Measurements from ENCODE around the gene PKD1. TPM values are rescaled to one million over a fixed set of nuclear protein-coding genes. Genes with fewer than 3 reads are reported as not detected.
"Not testable (repeated sequence)": the region's sequence is repeated elsewhere in the genome, so short reads cannot be mapped to it uniquely, and the experiment has no call there.

The PKD1 gene
- total and polyA plus RNA-seq, 2 experiments from 2014 or later: 35.9 to 60.6 TPM

DNA sequence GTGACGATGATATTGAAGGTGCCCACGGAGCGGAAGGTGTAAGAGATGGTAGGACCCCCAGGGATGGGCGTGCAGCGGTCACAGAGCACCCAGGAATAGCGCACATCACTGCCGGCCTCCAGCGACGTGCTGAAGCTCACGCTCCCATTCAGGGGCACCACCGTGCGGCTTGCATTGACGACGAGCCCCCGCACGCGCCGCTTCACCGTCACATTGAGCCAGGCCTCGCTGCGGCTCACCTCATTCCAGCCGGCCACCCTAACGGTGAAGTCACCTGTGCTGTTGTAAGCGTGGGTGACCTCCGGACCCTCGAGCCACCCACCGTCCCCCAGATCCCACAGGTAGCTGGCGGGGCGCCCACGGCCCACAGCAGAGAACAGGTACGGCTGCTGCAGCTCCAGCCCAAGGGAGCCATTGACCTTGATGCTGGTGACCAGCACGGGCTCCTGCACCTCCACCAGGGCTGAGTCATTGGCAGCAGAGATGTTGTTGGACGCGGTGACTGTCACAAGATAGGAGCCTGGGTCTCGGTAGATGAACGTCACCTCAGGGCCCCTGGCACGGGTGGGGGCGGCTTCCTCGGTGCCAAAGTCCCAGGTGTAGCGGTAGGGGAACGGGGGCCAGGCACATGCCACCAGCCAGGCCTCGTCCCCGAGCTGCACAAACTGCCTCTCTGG is 25.2 kb downstream of the PKD1 start:
- H3K27me3 ChIP-seq; H3K9me3 ChIP-seq (ENCODE audit: low read depth); H3K9me2 ChIP-seq (replicated peaks; ENCODE audit: insufficient read depth); H3K36me3 ChIP-seq (replicated peaks; ENCODE audit: insufficient read depth, low read depth); H3K79me2 ChIP-seq; DNase-seq (ENCODE audit: low spot score); H3K4me1 ChIP-seq (ENCODE audit: insufficient read depth); H3K27ac ChIP-seq; H4K20me1 ChIP-seq (ENCODE audit: insufficient read depth, poor library complexity, severe bottlenecking); H2AFZ ChIP-seq; H3K4me3 ChIP-seq; H3K4me2 ChIP-seq: not testable (repeated sequence)
- 96% methylated on average over 29 of the region's 43 CpGs for WGBS (ENCODE audit: low lambda C conversion rate, missing lambda C conversion rate)

DNA sequence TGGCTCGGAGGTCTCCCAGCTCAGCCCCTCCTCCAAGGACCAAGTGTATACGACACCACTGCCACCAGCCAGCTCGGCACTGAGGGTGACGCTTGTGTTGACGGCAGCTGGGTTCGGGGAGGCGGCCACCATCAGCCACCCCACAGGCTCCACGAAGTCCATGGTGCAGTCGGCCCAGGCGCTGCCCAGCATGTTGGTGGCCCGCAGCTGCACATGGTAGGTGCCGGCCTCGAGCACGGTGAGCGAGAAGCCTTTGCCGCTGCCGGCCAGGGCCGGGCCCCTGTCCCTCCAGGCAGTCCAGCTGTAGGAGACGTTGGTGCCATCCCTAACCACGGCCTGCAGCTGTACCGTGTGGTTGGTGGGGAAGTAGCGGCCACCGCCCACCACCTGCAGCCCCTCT is 25.8 kb downstream of the PKD1 start:
- not testable (repeated sequence) for H3K79me2 ChIP-seq; H4K20me1 ChIP-seq (ENCODE audit: insufficient read depth, poor library complexity, severe bottlenecking); H3K36me3 ChIP-seq (replicated peaks; ENCODE audit: insufficient read depth, low read depth); H2AFZ ChIP-seq; H3K9me2 ChIP-seq (replicated peaks; ENCODE audit: insufficient read depth); H3K4me1 ChIP-seq (ENCODE audit: insufficient read depth); DNase-seq (ENCODE audit: low spot score); H3K9me3 ChIP-seq (ENCODE audit: low read depth); H3K27me3 ChIP-seq; H3K4me3 ChIP-seq; H3K4me2 ChIP-seq; H3K27ac ChIP-seq
- WGBS (ENCODE audit: low lambda C conversion rate, missing lambda C conversion rate): 94% methylated on average over 22 of the region's 23 CpGs

GRCh38 chr16:2109271-2109580 is 26.5 kb downstream of the PKD1 start:
- not testable (repeated sequence) for H3K27ac ChIP-seq; H4K20me1 ChIP-seq (ENCODE audit: insufficient read depth, poor library complexity, severe bottlenecking); H2AFZ ChIP-seq; H3K9me3 ChIP-seq (ENCODE audit: low read depth); H3K36me3 ChIP-seq (replicated peaks; ENCODE audit: insufficient read depth, low read depth); H3K79me2 ChIP-seq; H3K4me3 ChIP-seq; H3K9me2 ChIP-seq (replicated peaks; ENCODE audit: insufficient read depth); DNase-seq (ENCODE audit: low spot score); H3K4me1 ChIP-seq (ENCODE audit: insufficient read depth); H3K27me3 ChIP-seq; H3K4me2 ChIP-seq
- 99% methylated on average over 25 of the region's 25 CpGs for WGBS (ENCODE audit: low lambda C conversion rate, missing lambda C conversion rate)

GRCh38 chr16:2108446-2109270 is 27.0 kb downstream of the PKD1 start:
- H3K27me3 ChIP-seq; H3K36me3 ChIP-seq (replicated peaks; ENCODE audit: insufficient read depth, low read depth); H3K79me2 ChIP-seq; H3K4me2 ChIP-seq; H3K4me1 ChIP-seq (ENCODE audit: insufficient read depth); H3K27ac ChIP-seq; H3K9me3 ChIP-seq (ENCODE audit: low read depth); H3K9me2 ChIP-seq (replicated peaks; ENCODE audit: insufficient read depth); H2AFZ ChIP-seq; DNase-seq (ENCODE audit: low spot score); H4K20me1 ChIP-seq (ENCODE audit: insufficient read depth, poor library complexity, severe bottlenecking); H3K4me3 ChIP-seq: not testable (repeated sequence)
- 99% methylated on average over 54 of the region's 73 CpGs for WGBS (ENCODE audit: low lambda C conversion rate, missing lambda C conversion rate)

DNA sequence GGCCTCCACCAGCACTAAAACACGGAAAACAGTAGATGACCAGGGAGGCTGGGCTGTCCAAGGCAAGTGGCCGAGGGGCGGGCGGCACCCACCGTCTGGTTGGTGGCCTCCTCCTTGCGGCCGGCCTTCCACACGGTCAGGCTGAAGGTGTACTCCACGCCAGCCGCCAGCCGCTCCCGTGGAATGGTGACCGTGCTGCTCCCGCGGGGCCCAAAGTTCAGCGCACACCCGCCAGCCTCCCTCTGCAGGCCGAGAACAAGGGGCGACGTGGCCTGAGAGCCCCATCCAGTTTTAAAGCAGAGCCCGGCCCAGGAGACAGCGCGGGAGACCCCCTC is 27.9 kb downstream of the PKD1 start:
- not testable (repeated sequence) for H3K79me2 ChIP-seq; H3K4me3 ChIP-seq; DNase-seq (ENCODE audit: low spot score); H3K4me1 ChIP-seq (ENCODE audit: insufficient read depth); H3K4me2 ChIP-seq; H3K27ac ChIP-seq; H3K27me3 ChIP-seq; H4K20me1 ChIP-seq (ENCODE audit: insufficient read depth, poor library complexity, severe bottlenecking); H2AFZ ChIP-seq; H3K9me2 ChIP-seq (replicated peaks; ENCODE audit: insufficient read depth); H3K9me3 ChIP-seq (ENCODE audit: low read depth); H3K36me3 ChIP-seq (replicated peaks; ENCODE audit: insufficient read depth, low read depth)
- over 99% methylated on average over 15 of the region's 23 CpGs for WGBS (ENCODE audit: low lambda C conversion rate, missing lambda C conversion rate)

DNA sequence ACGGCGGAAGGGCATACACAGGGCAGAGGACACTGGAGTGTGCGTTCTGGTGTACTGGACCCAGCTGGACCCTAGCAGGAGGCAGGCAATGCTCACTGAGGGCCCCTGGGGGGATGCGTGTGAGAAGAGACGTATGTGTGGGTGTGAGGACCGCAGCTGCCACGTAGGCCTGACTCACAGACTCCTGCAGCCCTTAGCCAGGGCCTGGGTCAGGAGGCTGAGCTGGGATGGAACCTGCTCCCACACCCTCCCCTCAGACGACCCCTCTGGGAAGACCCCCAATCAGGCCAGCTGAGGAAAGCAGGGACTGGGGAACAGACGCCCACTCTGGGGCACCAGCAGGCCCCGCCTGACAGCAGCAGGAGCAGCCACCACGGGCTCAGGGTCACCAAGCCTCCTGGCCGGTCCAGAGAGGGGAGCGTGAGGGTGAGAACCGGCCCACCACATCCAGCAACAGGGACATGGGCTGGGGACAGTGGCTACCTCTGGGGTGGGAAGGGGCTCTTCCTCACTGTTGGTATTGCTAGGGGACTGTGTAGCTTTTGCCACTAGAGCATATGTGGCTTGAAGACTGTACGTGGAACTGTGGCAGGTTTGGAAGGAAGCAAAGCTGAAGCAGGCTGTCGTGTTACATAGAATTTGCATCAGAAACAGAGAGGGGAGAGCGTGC is 28.4 kb downstream of the PKD1 start:
- H3K27ac ChIP-seq; H4K20me1 ChIP-seq (ENCODE audit: insufficient read depth, poor library complexity, severe bottlenecking); H3K36me3 ChIP-seq (replicated peaks; ENCODE audit: insufficient read depth, low read depth); H2AFZ ChIP-seq; H3K9me3 ChIP-seq (ENCODE audit: low read depth); H3K4me2 ChIP-seq; DNase-seq (ENCODE audit: low spot score); H3K9me2 ChIP-seq (replicated peaks; ENCODE audit: insufficient read depth); H3K27me3 ChIP-seq; H3K4me3 ChIP-seq; H3K79me2 ChIP-seq; H3K4me1 ChIP-seq (ENCODE audit: insufficient read depth): not testable (repeated sequence)
- 92% methylated on average over 13 of the region's 17 CpGs for WGBS (ENCODE audit: low lambda C conversion rate, missing lambda C conversion rate)

GRCh38 chr16:2106211-2106610 is 29.5 kb downstream of the PKD1 start:
- H3K36me3 ChIP-seq (replicated peaks; ENCODE audit: insufficient read depth, low read depth); H3K27me3 ChIP-seq; H4K20me1 ChIP-seq (ENCODE audit: insufficient read depth, poor library complexity, severe bottlenecking); H3K9me3 ChIP-seq (ENCODE audit: low read depth); H3K4me3 ChIP-seq; DNase-seq (ENCODE audit: low spot score); H2AFZ ChIP-seq; H3K4me2 ChIP-seq; H3K27ac ChIP-seq; H3K9me2 ChIP-seq (replicated peaks; ENCODE audit: insufficient read depth); H3K79me2 ChIP-seq; H3K4me1 ChIP-seq (ENCODE audit: insufficient read depth): not testable (repeated sequence)
- over 99% methylated on average over 21 of the region's 38 CpGs for WGBS (ENCODE audit: low lambda C conversion rate, missing lambda C conversion rate)

GRCh38 chr16:2105769-2106168 is 29.9 kb downstream of the PKD1 start:
- not testable (repeated sequence) for H3K36me3 ChIP-seq (replicated peaks; ENCODE audit: insufficient read depth, low read depth); H3K79me2 ChIP-seq; H3K4me2 ChIP-seq; DNase-seq (ENCODE audit: low spot score); H2AFZ ChIP-seq; H3K27me3 ChIP-seq; H3K4me3 ChIP-seq; H3K4me1 ChIP-seq (ENCODE audit: insufficient read depth); H3K9me2 ChIP-seq (replicated peaks; ENCODE audit: insufficient read depth); H3K9me3 ChIP-seq (ENCODE audit: low read depth); H3K27ac ChIP-seq; H4K20me1 ChIP-seq (ENCODE audit: insufficient read depth, poor library complexity, severe bottlenecking)
- WGBS (ENCODE audit: low lambda C conversion rate, missing lambda C conversion rate): 94% methylated on average over 12 of the region's 22 CpGs

DNA sequence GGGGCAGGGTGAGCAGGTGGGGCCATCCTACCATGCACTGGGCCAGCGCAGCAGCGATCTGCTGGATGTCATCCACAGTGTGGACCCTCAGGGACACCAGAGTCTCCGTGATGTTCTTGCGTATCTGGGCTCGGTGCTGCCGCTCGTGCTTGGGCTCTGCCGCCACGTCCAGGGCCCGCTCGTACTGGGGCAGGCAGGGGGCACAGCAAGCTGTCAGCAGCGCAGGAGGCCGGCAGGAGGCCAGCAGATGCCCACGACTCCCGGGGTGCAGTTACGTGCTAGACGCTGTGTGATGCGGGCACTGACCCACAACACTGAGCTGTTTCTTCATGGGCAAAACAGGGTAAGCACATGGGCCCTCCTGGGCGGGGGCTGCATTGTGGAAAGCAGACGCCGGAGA is 30.4 kb downstream of the PKD1 start:
- H2AFZ ChIP-seq; H3K36me3 ChIP-seq (replicated peaks; ENCODE audit: insufficient read depth, low read depth); DNase-seq (ENCODE audit: low spot score); H3K4me1 ChIP-seq (ENCODE audit: insufficient read depth); H3K79me2 ChIP-seq; H3K27me3 ChIP-seq; H3K27ac ChIP-seq; H3K4me3 ChIP-seq; H3K9me3 ChIP-seq (ENCODE audit: low read depth); H4K20me1 ChIP-seq (ENCODE audit: insufficient read depth, poor library complexity, severe bottlenecking); H3K9me2 ChIP-seq (replicated peaks; ENCODE audit: insufficient read depth); H3K4me2 ChIP-seq: not testable (repeated sequence)
- WGBS (ENCODE audit: low lambda C conversion rate, missing lambda C conversion rate): 93% methylated on average over 20 of the region's 21 CpGs
